RWPE1 (cell line): Measurements from ENCODE around the gene ZNF423.

Experiments used
- CTCF ChIA-PET: fragments of 350-600 bp; sonication (Branson Sonifier 250); formaldehyde crosslinking; extraction: SDS; loops from one replicate; lab custom pipeline; 2021; lab: Yijun Ruan, JAX
- POLR2A ChIA-PET: fragments of 400-600 bp; formaldehyde crosslinking; extraction: SDS; loops from one replicate; lab custom pipeline; 2020; ENCODE audit warnings: antibody characterized with exemption; ENCODE audit not compliant: low non-redundant PET; lab: Yijun Ruan, JAX
- DNase-seq: peaks from one replicate; pipeline ENCODE4 v3.0.0; 2012; ENCODE audit warnings: low spot score
- H3K27ac ChIP-seq: fragments of 450-650 bp; 2 replicates; pipeline ENCODE4 v1.5.1; 2017
- TF ChIP-seq, protein P1 (sequence below): fragments of 450-650 bp; conservative IDR thresholded peaks from 2 replicates; pipeline ENCODE4 v1.5.1; 2017; ENCODE audit warnings: low read depth, mild to moderate bottlenecking

ZNF423 gene

DNA sequence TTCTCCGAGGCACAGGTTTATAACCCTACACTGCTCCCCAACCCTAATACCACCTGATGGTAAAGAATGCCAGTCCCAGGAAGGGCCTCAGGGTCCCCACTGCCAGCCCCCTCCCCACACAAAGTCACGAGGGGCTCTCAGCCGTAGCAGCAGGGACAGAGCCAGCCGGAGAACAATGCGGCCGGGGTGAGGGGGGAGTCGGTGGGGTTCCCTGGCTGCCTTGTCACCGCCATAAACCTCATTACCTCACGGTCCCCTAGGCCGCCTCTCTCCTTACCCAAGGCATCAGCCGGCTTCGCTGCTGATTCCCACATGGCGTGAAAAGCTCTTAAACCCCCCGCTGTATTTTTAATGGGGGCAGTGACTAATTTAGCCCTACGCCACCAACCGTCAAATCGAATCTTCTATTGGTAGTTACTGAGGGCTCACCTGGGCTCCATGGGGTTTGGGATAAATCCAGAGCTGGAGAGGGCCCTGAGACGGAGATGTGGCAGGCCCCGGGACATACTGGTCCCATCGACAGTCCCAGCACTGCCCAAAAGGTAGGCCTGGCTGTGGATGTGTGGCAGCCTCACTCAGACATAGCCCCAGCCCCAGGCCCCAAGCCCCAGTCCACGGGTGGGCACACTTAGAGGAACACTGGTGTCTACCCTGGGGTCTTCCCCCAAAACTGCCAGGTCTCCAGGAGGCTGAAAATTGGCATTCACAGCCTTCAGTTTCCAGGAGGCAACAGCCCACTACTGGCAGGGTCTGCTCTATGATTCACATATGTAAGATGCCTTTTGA, 367.0 kb downstream of the ZNF423 start:
- no peak overlapping the region for H3K27ac ChIP-seq
- POLR2A ChIA-PET: no interaction called here
- CTCF ChIA-PET: no interaction called here
- no peak for DNase-seq
- TF ChIP-seq, protein P1, sequence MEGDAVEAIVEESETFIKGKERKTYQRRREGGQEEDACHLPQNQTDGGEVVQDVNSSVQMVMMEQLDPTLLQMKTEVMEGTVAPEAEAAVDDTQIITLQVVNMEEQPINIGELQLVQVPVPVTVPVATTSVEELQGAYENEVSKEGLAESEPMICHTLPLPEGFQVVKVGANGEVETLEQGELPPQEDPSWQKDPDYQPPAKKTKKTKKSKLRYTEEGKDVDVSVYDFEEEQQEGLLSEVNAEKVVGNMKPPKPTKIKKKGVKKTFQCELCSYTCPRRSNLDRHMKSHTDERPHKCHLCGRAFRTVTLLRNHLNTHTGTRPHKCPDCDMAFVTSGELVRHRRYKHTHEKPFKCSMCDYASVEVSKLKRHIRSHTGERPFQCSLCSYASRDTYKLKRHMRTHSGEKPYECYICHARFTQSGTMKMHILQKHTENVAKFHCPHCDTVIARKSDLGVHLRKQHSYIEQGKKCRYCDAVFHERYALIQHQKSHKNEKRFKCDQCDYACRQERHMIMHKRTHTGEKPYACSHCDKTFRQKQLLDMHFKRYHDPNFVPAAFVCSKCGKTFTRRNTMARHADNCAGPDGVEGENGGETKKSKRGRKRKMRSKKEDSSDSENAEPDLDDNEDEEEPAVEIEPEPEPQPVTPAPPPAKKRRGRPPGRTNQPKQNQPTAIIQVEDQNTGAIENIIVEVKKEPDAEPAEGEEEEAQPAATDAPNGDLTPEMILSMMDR: no peak

- DNase-seq: no peak
- TF ChIP-seq, protein P1: no peak
- ChIA-PET POLR2A (no interaction called here), CTCF (no interaction called here)
- no peak overlapping the region for H3K27ac ChIP-seq
Observed at GRCh38 chr16:49488336-49488735, 367.6 kb downstream of the ZNF423 start.

GRCh38 chr16:49487746-49488145, 368.2 kb downstream of the ZNF423 start:
- no peak overlapping the region for H3K27ac ChIP-seq
- no peak for DNase-seq
- TF ChIP-seq, protein P1: no peak
- CTCF ChIA-PET: no interaction called here
- POLR2A ChIA-PET: no interaction called here

DNA sequence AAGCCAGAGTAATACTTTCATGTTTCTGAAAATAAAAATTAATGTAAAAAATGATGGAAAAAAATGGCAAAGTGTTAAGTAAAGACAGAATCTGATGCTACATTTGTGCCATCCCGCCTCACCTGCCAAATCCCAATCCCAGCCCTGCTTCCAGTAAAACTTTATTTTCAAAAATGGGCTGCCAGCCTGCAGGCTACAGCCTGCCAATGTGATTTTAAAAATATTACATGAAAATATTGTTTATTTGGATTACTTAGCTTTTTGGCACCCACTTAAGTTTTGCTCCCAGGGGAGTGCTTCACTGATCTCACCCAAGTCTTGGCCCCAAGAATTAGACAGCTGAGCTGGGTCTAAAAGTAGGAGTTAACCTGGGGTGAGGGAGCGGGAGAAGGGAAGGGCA, 369.5 kb downstream of the ZNF423 start:
- DNase-seq: no peak
- POLR2A ChIA-PET: no interaction called here
- CTCF ChIA-PET: no interaction called here
- TF ChIP-seq, protein P1: no peak
- no peak overlapping the region for H3K27ac ChIP-seq

DNA sequence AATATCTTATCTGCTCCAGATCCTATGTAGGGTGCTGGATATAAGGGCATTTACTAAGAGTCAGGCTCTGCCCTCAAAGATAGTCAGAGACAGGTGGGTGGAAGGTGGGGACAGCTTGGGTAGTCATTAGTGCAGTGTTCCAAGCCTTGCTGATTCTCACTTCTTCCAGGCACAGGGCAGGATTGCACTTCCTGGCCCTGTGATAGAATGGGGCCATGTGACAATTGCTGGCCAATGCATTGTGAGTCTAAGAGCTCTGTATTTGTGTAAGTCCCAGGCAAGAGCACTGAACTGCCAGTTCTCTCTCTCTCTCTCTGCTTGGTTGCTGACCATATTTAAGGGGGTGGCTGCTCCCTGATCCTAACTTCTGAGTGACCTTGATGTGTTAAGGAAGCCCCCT, 370.2 kb downstream of the ZNF423 start:
- no peak overlapping the region for H3K27ac ChIP-seq
- POLR2A ChIA-PET: no interaction called here
- CTCF ChIA-PET: no interaction called here
- TF ChIP-seq, protein P1: no peak
- no peak for DNase-seq

GRCh38 chr16:49484936-49485335, 371.0 kb downstream of the ZNF423 start:
- no peak overlapping the region for H3K27ac ChIP-seq
- DNase-seq: no peak
- TF ChIP-seq, protein P1: no peak
- ChIA-PET CTCF (interaction anchor here (0.6 kb wide), 2 partner anchors 15 to 391 kb away, joined by 3 read pairs; no protein-coding TSS in a partner anchor), POLR2A (no interaction called here)
